NB4 (cell line): Measurements from ENCODE around the gene CYP19A1.

ENCODE experiments used
- DNase-seq: peaks from one replicate; pipeline ENCODE4 v3.0.0; 2010; ENCODE audit warnings: low read depth
- H3K4me3 ChIP-seq: one replicate; pipeline ENCODE4 v1.5.1; 2011; ENCODE audit warnings: mild to moderate bottlenecking, low read depth, low read length, moderate library complexity
- MYC ChIP-seq: IDR thresholded peaks from 2 replicates; pipeline ENCODE4 v1.6.1; 2011; ENCODE audit warnings: low read depth, low read length
- POLR2A ChIP-seq: IDR thresholded peaks from 2 replicates; pipeline ENCODE4 v1.6.1; 2011; ENCODE audit warnings: mild to moderate bottlenecking; ENCODE audit not compliant: insufficient read length; ENCODE audit errors: extremely low read depth
- TF ChIP-seq, protein P1 (sequence below): IDR thresholded peaks from 2 replicates; pipeline ENCODE4 v1.6.1; 2011; ENCODE audit warnings: low read depth, low read length
- TF ChIP-seq, protein P2 (sequence below): IDR thresholded peaks from one replicate; pipeline ENCODE4 v1.5.1; 2012; ENCODE audit warnings: low read depth, low read length

The CYP19A1 gene

DNA sequence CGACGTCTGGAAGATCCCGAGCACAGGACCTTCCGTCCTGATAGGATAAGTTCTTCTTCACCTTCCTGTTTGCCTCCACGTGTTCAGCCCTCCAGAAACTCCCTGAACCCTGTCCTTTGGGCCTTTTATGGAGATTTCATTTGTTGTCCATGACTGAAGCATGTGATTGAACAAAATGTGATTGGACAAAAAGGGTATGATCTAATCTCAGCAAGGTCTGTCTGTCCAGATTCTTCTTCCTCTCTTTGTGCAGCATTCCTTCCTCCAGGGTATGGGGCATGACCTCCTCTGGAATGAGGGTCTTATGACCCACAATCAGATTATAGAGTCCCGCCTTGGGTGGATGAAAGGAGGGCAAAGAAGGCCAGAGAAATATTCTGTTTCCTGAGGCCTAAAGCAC, at the start of gene CYP19A1:
TSS of gene CYP19A1 (minus strand) at position 101 of the 400 bp plus-strand sequence. CDS start 95,684 bp downstream, outside the sequence.
- no peak for DNase-seq
- TF ChIP-seq, protein P1, sequence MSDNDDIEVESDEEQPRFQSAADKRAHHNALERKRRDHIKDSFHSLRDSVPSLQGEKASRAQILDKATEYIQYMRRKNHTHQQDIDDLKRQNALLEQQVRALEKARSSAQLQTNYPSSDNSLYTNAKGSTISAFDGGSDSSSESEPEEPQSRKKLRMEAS: no peak
- TF ChIP-seq, protein P2, sequence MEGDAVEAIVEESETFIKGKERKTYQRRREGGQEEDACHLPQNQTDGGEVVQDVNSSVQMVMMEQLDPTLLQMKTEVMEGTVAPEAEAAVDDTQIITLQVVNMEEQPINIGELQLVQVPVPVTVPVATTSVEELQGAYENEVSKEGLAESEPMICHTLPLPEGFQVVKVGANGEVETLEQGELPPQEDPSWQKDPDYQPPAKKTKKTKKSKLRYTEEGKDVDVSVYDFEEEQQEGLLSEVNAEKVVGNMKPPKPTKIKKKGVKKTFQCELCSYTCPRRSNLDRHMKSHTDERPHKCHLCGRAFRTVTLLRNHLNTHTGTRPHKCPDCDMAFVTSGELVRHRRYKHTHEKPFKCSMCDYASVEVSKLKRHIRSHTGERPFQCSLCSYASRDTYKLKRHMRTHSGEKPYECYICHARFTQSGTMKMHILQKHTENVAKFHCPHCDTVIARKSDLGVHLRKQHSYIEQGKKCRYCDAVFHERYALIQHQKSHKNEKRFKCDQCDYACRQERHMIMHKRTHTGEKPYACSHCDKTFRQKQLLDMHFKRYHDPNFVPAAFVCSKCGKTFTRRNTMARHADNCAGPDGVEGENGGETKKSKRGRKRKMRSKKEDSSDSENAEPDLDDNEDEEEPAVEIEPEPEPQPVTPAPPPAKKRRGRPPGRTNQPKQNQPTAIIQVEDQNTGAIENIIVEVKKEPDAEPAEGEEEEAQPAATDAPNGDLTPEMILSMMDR: no peak
- TF ChIP-seq MYC: no peak
- no peak for TF ChIP-seq POLR2A
- H3K4me3 ChIP-seq: no peak within 1 kb of the TSS

DNA sequence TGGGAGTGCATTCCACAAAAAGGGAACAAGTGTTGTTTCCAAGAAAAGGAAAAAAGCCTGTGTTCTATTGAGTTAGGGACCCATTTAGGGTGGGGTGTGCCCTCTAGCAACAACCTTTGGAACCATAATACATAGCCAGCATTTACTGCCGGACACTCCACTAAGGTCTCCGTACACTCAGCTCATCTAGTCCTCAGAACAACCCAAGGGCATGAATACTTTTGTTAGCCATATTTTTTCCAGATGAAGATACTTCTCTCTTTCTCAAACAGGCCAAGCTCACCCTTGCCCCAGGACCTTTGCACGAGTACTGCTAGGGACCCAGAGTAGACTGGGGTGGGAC, 49.3 kb upstream of the CYP19A1 start:
- DNase-seq: no peak
- H3K4me3 ChIP-seq: no peak overlapping the region

DNA sequence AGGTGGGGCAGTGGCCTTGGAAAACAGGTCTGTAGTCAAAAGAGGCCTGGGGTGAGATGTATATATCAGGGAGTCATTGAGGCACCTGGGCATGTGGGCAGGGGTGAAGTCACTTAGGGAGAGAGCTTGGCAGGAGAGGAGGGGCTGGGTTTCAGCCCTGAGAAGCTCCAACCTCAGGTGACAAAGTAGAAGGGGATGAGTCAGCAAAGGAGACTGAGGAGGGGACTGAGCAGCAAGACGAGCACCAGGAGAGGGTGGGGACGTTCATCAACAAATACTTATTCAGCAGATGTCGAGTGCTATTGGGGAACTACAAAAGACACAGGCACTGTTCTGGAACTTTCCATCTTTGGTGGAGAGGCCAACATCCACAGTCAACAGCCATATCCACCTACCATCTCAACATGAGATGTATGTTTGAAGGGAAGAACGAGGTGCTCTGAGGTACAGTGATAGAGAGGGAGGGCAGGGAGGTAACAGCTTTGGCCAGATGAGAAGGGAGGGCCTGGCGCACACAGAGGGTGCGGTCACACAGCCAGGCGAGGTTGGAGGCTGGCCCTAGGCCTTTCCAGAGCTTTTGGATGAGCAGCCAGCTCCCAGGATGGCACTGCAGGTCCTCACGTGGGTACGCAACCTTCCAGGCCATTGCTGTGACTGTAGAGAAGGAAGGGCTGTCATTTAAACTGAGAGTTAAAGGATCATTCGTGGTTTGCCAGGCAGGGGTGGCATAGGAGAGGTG, 48.7 kb upstream of the CYP19A1 start:
- DNase-seq: no peak
- TF ChIP-seq POLR2A (no peak), MYC (no peak)
- TF ChIP-seq, protein P1: no peak
- TF ChIP-seq, protein P2: no peak
- no peak overlapping the region for H3K4me3 ChIP-seq

More for the DNA sequence above, 49.3 kb upstream of the CYP19A1 start:
- TF ChIP-seq POLR2A (no peak), MYC (no peak)
- TF ChIP-seq, protein P2: no peak
- TF ChIP-seq, protein P1: no peak

DNA sequence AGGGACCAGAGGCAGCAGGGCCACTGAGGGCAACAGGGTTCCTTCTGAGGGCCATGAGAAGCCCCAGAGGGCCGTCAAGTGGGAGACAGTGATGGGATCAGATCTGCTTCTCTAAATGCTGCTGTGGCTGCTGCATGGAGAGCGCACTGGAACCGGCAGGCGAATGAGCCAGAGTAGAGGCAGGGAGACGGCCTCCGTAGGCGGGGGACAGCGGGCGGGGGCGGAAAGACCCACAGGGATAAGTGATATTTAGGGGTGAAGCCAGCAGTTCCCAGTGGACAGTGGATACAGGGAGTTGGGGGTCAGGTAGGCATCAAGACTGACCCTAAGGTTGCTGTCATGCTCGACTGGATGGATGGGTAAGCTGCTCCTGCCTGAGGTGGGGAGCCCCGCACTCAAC, 48.1 kb upstream of the CYP19A1 start:
- H3K4me3 ChIP-seq: no peak overlapping the region
- no peak for DNase-seq
- TF ChIP-seq, protein P1: no peak
- TF ChIP-seq MYC: no peak
- TF ChIP-seq, protein P2: no peak
- TF ChIP-seq POLR2A: no peak

DNA sequence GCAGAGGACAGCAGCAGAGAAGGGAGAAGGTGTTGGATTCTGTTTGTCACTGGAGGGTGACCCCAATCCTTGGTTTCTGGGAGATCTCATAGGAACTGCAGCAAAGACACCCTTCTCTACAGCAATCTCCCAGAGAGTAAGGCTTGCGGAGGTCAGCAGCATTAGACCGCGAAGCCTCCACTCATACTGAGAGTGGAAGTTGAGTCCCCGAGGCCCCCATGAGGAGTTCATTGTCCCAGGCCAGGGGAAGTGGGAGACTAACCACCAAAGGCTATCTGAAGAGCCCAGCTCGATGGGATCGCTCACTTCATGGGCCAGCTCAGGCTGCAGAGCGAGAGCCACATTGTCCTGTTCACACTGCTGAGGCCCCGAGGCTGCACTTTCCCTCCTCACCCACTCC, 47.6 kb upstream of the CYP19A1 start:
- H3K4me3 ChIP-seq: no peak overlapping the region
- TF ChIP-seq, protein P2: no peak
- TF ChIP-seq, protein P1: no peak
- TF ChIP-seq MYC (no peak), POLR2A (no peak)
- no peak for DNase-seq
